ENCODE measurements around the gene FGD4.

The FGD4 gene

DNA sequence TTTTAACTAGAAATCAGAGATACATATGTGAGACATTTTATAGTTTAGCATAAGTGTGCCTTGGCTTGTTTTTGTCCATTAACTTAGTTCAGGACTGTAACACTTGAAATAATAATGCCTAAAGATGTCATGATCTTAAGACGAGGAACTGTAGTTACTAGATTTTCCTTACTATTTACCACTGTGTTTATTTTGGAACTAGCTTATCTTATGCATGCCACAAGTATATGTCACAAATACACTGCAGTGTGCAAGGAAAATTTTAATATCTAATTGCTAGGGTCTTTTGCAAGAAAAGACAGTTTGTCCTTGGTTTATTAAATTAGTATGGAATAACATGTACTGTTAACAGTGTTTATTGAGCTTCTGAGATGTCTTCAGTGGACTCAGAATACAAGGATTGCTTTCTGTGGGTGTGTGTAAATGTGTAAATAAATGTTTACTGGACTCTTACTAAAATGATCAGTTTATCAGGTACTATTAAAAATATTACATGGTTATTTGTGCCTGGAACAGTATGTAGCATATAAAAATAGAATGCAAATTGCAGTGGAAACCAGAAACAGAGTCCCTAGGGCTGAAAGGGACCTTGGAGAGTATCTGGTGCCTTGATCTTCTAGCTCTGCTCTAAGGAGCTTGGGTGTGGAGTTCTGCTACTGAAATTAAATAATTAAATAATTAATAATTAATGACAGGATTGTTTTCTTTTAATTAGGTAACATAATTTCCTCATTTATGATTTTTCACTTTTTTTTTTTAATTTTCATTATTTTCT, 58.1 kb downstream of the FGD4 start:
- peak; percentile 64 for DNase-seq

DNA sequence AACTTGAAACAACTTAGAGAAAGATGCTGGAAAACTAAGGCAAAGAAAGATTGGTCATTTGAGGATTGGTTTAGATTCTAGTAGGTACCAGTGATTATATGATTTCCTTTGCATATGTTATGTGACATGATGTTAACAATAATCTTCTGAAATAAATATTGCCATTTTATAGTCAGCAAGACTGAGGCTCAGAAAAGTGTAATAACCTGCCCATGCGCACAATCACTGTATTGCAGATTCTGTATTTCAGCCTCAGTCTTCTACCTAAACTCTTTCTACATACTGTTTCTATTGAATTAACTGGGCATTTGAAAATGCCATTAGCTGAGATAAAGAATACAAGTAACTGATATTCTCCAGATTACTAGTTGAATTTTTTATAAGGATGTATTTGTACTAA, 61.3 kb downstream of the FGD4 start:
- no peak for DNase-seq

DNA sequence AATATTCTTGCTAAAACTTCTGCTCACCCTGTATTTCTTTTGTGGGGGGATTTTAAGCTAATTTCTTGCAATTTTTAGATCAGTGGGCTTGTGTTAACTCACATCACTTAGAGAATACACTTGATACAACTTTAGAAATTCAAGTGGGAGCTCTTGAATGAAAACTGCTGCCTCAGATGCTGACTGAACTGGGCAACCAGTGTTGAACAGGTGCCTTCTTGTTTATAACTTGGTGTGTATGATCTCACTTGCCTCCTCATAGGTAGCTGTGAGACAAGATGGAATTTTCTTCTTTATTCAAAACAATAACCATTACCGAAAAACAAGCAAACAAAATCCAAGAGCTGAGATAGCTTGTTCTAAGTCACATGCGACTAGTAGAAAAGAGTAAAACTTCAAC, 63.5 kb downstream of the FGD4 start:
- DNase-seq, result no peak

DNA sequence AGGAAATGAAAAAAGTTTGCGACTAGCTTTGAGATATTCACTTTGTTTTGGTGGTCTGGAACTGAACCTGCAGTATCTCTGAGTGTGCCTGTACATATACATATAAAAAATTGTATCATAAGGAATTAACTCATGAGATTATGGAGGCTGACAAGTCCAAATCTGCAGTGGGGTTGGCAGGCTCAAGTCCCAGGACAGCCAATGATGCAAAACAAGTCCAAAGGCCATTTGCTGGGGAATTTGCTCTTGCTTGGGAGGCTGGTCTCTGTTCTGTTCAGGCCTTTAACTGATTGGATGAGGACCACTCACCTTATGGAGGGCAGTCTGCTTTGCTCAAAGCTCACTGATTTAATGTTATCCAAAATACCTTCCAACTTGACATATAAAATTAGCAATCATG, 66.8 kb downstream of the FGD4 start:
- no peak for DNase-seq

DNA sequence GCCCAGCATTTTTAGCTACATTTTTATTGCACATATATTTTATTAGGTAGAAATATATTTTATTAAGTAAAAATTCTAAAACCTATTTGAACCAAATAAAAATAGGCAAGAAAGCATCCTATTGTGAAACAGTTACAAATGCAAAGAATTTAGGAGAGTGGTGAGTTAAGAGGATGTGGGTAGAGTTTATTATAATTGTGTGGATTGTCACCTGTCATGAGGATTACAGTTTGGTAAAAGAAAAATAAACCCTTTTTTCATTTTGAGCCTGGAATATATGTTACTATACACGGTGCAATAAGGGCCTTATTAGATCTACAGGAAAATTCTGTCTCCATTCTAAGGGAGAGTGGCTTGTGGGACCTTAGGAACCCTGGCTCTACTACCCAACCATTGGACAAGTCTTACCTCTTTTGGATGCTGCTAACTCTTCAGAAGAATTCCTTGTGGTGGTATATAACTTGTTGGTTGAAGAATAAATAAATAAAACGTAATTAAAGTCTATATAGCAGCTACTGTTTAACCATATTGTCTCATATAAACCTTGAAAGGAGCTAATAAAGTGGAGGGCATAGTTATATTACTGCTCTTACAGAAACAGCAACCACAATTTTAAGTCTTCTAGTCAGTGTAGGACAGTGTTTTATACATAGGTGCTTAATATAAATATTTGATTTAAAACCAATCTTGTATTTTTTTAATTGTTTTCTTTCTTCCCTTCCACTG, 67.8 kb downstream of the FGD4 start:
- peak; percentile 15 for DNase-seq

DNA sequence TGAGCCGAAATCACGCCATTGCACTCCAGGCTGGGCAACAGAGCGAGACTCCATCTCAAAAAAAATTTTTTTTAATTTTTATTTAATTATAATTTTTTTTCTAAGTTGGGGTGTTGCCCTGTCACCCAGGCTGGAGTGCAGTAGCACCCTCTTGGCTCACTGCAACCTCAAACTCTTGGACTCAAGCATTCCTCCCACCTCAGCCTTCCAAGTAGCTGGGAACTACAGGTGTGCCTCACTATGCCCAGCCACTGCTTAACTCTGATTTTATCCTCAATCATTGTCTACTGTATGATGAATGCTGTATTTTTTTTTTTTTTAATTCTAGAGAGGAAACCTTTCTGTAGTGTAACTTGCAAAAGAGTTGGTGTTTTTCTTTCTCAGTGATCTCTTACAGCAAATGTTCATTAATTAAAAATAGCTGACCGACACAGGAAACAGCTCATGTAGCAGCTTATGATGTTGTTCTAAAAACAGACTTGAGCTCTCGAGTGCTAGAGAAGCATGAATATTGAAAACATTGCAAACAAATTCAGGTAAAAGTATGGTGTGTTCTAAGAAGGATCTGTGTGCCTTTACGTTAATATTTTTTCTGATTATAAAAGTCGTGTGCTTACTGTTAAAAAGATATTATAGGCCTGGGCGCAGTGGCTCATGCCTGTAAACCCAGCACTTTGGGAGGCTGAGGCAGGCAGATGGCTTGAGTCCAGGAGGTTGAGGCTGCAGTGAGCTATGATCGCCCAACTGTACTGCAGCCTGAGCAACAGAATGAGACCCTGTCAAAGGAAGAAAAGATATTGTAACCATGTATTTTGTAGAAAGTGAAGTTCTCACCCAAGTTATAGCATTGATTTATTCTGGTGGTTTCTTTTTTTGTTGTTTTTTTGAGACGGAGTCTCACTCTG, 68.9 kb downstream of the FGD4 start:
- DNase-seq, result no peak

DNA sequence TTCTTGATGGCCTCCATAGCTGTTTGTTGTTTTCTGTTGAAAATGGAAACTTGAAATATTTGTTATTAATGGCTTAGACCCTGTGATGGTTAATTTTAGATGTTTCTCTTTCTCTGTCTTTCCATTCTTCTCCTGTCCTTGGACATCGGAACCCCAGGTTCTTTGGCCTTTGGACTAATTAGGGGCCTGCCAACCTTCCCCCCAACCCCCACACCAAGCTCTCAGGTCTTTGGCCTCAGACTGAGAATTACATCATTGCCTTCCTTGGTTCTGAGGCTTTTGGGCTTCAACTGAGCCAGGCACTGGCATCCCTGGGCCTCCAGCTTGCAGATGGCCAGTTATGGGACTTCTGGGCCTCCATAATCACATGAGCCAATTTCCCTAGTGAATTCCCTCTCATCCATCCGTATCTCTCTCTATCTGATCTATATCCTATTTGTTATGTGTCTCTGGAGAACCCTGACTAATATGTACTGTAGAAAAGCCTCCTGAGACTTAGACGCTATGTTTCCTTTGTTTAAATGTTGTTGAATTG, 71.6 kb downstream of the FGD4 start:
- no peak for DNase-seq

DNA sequence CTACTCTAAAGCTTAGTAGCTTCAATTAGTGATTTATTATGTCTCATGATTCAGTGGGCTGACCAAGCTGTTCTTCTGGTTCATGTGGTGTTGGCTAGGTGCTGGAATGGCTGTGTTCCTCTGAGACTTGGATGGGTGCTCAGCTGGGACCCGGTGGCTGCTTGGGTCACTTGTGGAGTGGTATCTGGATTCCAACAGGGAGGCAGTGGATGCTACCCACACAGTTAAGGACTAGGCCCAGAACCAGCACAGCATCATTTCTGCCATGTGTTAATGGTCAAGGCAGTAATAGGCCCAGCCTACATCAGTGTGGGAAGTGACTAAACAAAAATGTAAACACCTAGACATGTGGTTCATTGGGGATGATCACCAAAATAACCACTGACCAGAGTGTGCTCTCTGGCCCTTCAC, 72.2 kb downstream of the FGD4 start:
- DNase-seq, result no peak

DNA sequence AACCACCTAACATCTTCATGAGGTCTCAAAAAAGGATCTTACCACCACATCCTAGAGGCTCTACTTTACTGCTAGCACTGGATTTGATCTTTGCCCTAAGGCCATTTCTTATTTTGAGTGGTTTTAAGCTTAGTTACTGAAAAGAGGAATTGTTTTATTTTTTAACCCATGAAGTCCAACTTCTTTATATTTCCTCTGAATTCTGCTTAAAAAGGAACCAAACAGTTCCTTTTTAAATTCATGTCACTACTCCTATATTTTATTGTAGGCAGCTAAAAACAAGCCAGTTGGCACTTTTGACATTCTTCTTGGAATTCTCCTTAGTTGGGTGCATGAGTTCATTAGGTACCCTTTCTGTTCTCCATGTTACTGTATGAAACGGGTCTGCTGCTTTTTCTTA, 76.4 kb downstream of the FGD4 start:
- DNase-seq, result no peak

DNA sequence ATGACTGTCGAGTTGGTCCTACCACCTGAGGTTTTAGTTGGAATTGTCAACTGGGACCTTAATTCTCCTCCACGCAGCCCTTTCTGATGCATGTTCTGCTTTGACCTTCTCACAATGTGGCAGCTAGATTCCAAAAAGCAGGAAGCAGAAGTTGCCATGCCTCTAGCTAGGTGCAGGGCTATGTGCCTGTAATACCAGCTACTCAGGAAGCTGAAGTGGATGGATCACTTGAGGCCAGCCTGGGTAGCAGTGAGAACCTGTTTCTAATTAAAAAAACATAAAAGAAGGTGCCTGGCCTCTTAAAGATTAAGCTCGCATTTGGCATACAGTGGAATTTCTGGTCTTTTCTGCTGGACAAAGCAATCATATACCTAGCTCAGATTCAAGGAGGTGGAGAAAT, 77.1 kb downstream of the FGD4 start:
- DNase-seq, result no peak

DNA sequence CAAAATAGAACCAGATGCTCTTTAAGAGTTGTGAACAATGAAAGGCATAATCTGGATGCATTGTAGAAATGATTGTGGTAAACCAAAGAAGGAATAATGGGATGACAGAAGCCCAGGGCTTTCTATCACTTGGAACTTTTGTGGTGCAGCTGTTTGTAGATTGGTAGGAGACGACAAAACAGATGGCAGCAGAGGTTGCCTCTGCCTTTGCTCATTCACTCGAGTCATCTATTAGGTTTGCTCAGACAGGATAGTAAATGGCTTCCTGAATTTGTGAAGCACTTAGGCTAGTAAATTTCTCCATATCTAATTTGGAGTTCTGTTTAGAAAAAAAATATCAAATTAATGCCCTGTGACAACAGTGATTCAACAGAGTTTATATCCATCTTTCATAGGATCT, 78.4 kb downstream of the FGD4 start:
- no peak for DNase-seq

DNA sequence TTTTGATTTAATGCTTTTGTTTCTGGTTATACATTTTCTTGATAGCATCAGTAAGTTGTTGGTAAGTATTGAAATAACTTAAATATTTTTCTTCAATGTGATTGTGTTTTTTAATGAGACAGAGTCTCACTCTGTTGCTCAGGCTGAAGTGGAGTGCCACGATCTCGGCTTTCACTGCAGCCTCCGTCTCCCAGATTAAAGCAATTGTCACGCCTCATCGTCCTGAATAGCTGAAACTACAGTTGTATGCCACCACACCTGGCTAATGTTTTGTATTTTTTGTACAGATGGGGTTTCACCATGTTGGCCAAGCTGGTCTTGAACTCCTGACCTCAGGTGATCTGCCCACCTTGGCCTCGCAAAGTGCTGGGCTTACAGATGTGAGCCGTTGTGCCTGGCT, 78.8 kb downstream of the FGD4 start:
- DNase-seq, result no peak

DNA sequence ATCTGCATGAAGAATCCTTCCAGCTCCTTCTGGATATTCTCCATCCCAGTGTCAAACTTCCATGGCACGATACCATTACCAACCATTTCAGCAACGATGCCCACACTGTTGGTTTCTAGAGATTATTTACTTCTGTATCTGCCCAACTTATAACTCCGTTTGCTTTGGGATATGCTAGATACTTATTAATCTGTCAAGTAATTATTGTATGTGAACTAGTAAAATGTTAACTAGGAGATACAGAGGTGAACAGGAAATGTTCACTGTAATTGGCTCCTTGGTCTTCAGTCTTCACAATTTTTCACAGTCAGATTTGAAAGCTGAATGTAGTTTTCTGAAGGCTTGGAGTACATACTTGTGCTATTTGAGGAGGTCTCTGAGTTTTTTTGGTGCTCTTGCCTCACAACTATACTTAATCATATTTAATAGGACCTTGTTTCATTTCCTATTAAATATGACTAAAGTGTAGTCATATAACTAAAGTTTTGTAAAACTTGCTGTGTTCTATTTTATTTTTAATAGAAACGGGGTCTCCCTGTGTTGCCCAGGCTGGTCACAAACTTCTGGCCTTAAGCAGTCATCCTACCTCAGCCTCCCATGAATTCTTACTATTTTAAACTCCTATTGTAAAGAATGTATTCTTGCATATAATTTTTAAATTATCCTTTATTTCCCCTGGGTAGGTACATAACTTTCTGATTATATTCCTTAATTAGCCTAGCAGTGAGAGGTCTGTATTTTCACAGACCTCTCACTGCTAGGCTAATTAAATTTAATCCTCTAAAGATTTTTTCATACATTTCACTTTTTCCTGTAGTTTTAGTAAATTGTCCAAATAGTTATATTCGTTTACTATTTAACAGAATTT, 79.7 kb downstream of the FGD4 start:
- no peak for DNase-seq

DNA sequence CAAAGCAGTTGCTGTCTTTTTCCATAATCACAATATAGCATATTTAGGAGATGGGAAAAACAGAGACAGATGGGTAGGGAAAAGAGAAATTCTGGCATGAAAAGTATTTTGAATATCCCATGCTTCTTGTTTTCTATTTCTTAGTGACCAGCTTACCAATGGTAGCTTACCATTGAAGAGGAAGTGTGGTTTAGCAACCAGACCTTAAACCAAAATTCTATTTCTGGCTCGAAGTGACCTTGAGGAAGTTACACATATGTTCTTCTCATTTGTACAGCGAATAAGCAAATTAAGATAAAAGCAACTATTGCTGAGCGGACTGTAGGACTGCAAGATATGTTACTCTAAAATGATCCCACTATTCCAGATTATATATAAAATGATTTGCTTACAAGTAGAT, 82.9 kb downstream of the FGD4 start:
- no peak for DNase-seq

DNA sequence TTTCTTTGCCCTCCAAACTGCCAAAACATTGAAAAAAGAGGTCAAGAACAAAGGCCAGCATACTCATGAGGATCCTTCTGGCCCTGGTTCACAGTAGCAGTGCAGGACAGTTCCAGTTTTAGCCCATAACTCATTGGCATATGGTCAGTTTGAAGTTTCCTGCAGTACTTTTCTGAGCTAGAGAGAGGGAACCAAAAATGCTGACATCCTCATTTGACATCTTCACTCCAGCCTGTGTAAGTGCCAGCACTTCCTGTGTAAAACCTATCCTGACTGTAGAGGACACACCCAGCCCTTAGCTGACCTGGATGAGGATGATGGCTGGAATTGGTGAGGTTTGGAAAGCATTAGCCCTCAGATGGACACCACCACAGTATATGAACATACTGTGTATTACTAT, 84.1 kb downstream of the FGD4 start:
- no peak for DNase-seq

DNA sequence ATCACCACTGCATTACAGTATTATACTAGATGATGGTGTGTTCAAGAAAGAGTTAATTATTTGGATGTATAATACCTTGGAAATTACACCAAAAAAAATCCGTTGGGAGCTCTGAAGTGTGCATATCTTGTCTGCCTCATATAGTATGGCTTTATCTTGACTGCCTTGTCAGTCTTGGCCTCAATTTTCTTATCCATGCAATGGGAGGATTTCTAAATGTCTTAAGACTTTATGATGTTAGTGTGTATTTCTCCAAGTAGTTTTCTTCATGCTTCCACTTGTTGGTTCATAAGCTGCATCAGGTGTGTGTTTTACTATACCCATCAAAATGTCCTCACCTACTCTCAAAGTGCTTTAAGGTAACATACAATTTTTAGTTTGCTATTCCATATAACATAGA, 84.6 kb downstream of the FGD4 start:
- DNase-seq, result no peak

DNA sequence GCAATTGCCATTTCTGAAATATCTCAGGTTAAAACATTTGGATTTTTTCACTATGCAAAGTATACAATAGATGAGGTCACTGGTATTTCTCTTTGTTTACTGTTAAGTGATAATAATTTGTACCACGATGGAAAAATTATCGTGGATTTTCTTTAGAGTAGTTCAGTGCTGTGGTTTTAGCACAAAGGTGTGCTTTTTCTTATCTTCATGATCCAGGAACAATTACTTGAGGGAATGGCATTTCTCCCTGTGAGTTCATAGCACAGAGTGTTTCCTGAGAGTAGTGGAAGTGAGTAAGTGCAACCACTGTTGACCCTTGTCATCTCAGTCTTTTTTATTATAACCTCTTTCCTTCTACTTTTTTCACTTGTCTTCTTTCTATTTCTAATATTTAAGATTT, 86.8 kb downstream of the FGD4 start:
- DNase-seq, result no peak

DNA sequence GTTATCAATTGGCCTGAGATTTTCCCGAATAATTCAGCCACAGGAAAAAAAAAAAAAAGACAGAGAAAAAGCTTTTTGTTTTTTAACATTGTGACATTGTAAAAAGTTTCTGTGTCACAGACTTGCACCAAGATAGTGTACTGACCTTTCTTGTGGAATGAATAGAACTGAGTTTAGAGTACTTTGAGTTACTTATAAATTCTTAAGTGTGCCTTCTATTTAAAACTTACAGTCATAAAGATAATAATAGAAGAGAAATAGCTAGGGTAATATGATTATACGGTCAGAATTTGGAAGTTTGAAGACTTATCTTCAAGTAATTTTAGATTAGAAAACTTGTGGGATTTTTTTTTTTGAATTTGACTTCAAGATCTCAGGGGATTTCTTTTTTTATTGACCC, 88.8 kb downstream of the FGD4 start:
- DNase-seq, result no peak

DNA sequence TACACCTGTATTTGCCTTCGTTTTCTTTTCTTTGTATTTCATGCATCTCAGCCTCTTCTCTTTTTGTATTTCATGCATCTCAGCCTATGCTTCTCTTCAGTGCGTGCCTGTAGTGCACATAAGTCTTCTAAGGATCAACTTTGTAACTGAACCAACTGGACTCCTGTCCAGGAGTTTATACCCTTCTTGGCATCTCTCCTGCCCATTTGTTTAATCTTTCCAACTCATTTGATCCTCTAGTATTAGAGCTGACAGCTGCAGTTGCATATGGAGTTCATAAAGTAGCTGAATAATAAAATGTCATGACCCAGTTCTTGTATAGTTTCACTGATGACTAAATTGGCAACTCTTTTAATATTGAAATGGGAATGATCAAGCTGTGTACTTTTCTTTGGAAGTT, 89.7 kb downstream of the FGD4 start:
- no peak for DNase-seq

DNA sequence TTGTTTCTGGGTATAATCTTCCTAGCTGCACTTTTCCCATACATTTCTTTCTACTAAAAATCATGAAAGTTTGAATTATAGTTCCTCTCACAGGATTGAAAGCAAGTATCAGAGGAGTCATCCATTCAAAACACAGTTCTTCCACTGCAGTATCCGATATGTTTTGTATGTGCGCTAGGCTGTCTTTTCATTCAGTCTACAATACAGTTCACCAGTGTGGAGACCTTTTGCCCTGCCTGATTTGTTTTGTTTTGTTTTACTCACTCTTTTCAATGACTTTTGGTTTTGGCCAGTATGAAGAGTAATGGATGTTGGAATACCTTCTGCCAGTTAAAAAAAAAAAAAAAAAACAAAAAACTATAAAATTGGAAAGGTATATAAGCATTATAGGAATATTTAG, 91.4 kb downstream of the FGD4 start:
- DNase-seq, result no peak

DNA sequence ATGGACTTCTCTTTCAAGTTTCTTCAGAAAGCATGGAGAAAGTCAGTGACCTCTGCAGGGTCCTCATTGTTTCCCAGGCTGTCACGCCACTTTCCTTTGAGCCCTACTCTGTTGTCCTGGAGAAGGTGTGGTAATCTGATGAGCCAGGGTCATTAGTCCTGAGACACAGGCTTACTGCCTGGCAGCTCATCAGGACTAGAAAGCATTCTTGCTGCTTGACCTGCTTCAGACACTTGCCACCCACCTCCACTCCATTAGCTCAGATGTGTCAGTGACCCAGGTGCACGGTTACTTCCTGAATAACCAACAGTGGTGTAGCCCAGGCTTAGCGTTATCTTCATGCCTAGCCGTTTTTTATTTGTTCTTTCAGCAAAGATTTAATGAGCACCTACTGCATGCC, 93.9 kb downstream of the FGD4 start:
- no peak for DNase-seq

DNA sequence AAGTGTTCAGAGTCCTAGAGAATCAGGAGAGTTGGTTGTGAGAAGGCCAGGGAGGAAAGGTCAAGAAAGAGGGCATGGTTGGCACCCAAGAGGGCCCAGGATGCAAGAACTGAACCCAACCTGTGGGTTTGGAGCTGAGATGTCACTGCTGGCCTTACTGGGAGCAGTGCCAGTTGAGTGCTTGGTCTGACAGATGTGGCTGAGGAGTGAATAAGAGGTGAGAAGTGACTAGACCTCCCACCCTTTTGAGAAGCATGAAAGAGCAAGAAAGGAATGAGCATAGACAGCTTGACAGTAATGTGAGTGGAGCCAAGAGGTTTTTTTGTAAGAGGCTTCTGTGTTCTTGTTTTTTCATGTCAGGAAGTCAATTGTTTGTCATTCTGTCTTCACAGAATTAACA, 95.3 kb downstream of the FGD4 start:
- no peak for DNase-seq

Data from fibroblast of skin of back (primary cell).